Measurements from ENCODE around the gene PLA2G2A. TPM values are rescaled to one million over a fixed set of nuclear protein-coding genes. Genes with fewer than 3 reads are reported as not detected.

Gene PLA2G2A
- total and polyA plus RNA-seq, 12 donors, result 2.8 to 593 (median 40.9) TPM

DNA sequence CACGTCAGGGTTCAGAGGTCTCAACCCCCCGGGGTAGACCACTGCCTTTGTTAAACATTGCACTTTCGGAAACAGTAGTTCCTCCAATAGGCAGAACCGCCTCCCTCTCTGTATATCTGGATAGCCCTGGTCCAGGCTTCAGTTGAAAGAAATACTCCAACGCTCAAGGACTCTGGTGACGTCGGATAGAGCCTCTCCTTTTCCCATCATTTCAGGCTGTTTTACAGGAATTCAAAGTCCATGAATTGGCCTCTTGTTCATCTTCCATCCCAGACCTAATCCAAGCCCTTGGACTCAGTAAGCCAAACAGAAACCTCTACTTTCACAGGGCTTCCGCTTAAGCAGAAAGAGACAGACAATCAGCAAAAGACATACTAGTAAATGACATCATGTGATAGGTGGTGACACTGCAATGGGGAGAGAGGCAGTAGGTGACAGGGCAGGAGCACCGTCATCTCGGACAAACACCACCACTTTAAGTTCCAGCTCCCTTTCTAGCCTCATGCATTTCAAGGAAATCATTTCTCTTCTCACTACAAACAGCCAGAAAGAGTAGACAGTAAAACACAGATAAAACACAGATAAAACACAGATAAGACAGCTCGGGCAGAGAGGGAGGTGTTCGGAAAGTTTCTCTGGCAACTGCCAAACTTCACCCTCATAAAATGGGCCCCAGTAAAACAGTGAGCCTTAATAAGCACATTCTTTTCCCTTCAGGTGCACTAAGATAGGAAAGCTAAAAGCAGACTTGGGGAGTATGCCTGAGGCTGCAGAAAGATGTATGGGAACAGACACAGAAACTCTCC lies 2.3 kb upstream of the PLA2G2A start:
- DNase-seq, result no peak
- no peaks in the 10 kb centered on the region for H3K36me3 ChIP-seq
- H3K4me3 ChIP-seq, result no peak overlapping the region
- 50 to 53% methylated on average over 12 of the region's 12 CpGs for WGBS, 2 donors
- H3K27me3 ChIP-seq, result peaks cover 0 to 14% (median 0%) of the 10 kb centered on the region in 7 donors
- ATAC-seq, result peak in 5 of 8 donors; percentile 43 to 52 (median 50)
- intact Hi-C loops (cut with DNase I), result no loop called here
- H3K27ac ChIP-seq, result peak overlapping the region in 7 of 10 donors; percentile 16 to 62 (median 44)
- TF ChIP-seq, protein P1, sequence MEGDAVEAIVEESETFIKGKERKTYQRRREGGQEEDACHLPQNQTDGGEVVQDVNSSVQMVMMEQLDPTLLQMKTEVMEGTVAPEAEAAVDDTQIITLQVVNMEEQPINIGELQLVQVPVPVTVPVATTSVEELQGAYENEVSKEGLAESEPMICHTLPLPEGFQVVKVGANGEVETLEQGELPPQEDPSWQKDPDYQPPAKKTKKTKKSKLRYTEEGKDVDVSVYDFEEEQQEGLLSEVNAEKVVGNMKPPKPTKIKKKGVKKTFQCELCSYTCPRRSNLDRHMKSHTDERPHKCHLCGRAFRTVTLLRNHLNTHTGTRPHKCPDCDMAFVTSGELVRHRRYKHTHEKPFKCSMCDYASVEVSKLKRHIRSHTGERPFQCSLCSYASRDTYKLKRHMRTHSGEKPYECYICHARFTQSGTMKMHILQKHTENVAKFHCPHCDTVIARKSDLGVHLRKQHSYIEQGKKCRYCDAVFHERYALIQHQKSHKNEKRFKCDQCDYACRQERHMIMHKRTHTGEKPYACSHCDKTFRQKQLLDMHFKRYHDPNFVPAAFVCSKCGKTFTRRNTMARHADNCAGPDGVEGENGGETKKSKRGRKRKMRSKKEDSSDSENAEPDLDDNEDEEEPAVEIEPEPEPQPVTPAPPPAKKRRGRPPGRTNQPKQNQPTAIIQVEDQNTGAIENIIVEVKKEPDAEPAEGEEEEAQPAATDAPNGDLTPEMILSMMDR (IDR thresholded peaks at IDR 0.05), result no peak
- H3K4me1 ChIP-seq, result peaks cover 0 to 19% (median 0%) of the 10 kb centered on the region in 9 donors
- no peaks in the 10 kb centered on the region for H3K9me3 ChIP-seq

DNA sequence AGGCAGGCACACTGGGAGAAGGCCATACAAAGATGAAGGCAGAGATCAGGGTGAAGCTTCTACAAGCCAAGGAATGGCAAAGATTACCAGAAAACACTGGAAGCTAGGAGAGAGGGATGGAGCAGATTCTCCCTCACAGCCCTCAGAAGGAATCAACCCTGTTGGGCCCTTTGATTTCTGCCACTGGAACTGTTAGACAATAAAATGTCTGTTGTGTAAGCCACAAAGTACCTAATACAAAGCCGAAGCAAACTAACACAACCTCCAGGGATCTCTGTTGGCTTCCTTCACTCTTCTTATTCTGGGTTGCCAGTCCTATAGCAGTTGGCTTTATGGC lies 1.7 kb upstream of the PLA2G2A start:
- WGBS, 2 donors, result 71 to 82% methylated on average over 1 of the region's 1 CpG
- intact Hi-C loops (cut with DNase I), result no loop called here
- H3K36me3 ChIP-seq, result no peaks in the 10 kb centered on the region
- H3K4me1 ChIP-seq, result peaks cover 0 to 25% (median 0%) of the 10 kb centered on the region in 9 donors
- H3K27me3 ChIP-seq, result peaks cover 0 to 14% (median 0%) of the 10 kb centered on the region in 7 donors
- ATAC-seq (peak in 1 of 8 donors; percentile 7), DNase-seq (no peak)
- H3K27ac ChIP-seq, result peak overlapping the region in 7 of 10 donors; percentile 16 to 62 (median 44)
- no peak overlapping the region for H3K4me3 ChIP-seq
- H3K9me3 ChIP-seq, result no peaks in the 10 kb centered on the region
- TF ChIP-seq, protein P1 (IDR thresholded peaks at IDR 0.05), result no peak

DNA sequence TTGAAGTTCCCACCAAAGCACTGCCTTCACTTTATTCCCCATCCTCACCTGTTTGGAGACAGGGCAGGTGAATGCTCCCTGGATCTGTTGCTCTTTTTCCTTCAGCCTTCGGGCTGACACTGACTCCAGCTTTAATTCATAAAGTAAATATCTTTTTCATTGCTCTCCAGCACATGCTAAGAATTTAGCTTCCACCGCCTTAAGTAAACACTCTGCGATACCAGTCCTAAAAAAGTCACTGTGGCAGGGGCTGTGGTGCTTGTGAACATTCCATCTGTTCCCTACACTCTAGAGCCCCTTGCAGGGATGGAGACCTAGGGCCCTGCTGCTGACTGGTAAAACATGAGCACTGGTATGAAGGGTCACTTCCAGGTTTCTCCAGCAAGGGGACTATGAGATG lies 896 bp upstream of the PLA2G2A start:
- intact Hi-C loops (cut with DNase I), result no loop called here
- peak overlapping the region in 2 of 10 donors; percentile 49 to 62 for H3K27ac ChIP-seq
- H3K36me3 ChIP-seq, result no peaks in the 10 kb centered on the region
- TF ChIP-seq, protein P1 (IDR thresholded peaks at IDR 0.05), result no peak
- ATAC-seq (no peak), DNase-seq (no peak)
- H3K4me1 ChIP-seq, result peaks cover 0 to 30% (median 3%) of the 10 kb centered on the region in 9 donors
- no peaks in the 10 kb centered on the region for H3K9me3 ChIP-seq
- 87% methylated on average over 3 of the region's 3 CpGs for WGBS, 2 donors
- H3K4me3 ChIP-seq, result no peak overlapping the region
- H3K27me3 ChIP-seq, result peaks cover 0 to 12% (median 0%) of the 10 kb centered on the region in 7 donors

DNA sequence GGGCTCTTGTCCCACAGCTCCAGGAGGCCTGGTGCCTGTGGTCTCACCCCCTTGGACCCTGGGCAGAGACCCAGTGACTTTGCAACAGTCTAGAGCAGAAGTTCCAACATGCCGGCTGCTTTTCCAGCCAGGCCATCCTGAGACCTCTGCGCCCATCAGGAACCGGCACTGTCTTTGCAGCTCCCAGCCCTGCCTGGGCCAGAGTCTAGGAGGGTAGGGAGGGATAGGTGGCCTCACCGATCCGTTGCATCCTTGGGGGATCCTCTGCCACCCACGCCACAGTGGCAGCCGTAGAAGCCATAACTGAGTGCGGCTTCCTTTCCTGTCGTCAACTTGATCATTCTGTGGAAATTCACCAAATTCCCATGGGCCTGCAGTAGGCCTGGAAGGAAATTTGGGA lies 1.3 kb downstream of the PLA2G2A start:
- TF ChIP-seq, protein P1 (IDR thresholded peaks at IDR 0.05), result no peak
- Histone ChIP-seq H3K4me1 (peaks cover 0 to 39% (median 6%) of the 10 kb centered on the region in 9 donors), H3K27me3 (peaks cover 0 to 12% (median 0%) of the 10 kb centered on the region in 7 donors), H3K27ac (no peak overlapping the region), H3K9me3 (no peaks in the 10 kb centered on the region), H3K36me3 (no peaks in the 10 kb centered on the region), H3K4me3 (peak overlapping the region in 1 of 10 donors; percentile 7)
- intact Hi-C loops (cut with DNase I), result loop anchor here in 8 of 10 donors (5.0 to 10.0 kb wide), 7 partner anchors 97 to 219 kb away; partner anchors contain the start of gene PLA2G5 (in 1 of the 8)
- DNase-seq, result no peak
- no peak for ATAC-seq
- WGBS, 2 donors, result 85 to 89% methylated on average over 9 of the region's 9 CpGs

All from heart right ventricle (tissue), 16 donors.